Hepatic stellate cell (primary cell): ENCODE measurements around the gene KIDINS220.
"Not testable (repeated sequence)": the region's sequence is repeated elsewhere in the genome, so short reads cannot be mapped to it uniquely, and the experiment has no call there.

Experiments
- DNase-seq: peaks from one replicate; pipeline ENCODE4 v3.0.0; 2011; ENCODE audit warnings: low spot score

Gene KIDINS220

DNA sequence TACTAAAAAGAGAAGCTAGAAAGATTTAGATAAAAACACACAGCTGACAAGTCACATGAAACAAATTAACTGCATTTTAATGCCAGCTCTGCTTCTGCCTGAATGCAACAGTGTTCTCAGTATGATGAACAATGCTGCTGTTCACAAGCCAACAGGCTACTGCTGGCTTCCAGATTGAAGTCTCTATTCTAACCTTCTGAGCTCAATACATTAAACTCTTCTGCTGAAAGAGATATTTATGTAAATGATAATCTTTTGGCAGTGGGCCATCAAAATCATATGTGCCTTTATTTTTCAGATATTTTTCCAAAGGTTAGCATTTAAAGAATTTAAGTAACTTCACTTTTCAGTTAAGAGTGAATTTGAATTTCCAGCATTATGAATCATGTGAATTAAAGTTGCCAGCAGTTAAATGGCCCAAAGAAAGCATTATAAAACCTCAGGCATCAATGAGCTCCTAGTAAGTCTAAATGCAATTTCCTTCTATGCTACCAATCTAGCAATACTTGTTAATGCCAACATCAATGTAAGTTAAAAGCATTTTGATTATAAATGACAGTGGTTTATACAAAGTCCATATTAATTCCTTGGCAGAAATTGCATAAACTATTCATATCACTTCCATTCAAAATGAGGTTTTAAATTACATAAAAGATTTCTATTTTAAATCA, 83.2 kb downstream of the KIDINS220 start:
- no peak for DNase-seq

DNA sequence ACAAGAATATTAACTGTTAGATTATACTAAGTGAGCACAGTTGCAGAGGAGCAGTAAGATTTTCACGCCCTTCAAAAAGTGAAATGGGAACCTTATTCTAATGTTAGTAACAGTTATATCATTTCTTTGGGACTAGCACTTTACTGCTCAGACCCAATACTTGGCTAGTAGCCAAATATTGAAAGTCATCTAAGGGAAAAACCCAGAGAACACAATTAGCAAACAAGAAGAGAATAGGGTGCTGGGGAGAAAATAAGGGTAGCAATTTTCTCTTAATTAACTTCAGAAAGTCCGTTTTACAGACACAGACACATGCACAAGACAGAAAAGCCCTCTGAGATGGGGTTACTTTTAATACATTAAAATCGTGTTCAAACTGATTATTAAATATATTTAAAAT, 83.8 kb downstream of the KIDINS220 start:
- DNase-seq: no peak

DNA sequence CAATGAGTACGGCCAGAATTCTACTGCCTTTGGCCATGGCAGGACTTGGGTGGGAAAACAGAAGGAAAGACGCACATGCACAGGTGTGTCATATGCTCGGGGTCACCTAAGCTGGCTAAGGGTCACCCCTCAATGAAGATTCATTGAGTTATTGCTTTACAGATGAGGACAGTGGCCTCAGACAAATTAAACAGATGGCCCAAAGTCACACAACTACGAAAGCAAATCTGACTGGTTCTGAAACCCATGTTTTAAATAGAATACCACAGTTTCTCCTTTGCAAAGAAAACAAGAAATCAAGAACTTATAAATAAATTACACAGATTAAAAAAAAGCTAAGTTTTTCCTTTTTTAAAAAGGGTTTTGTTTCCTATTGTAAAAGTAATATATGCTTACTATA, 85.0 kb downstream of the KIDINS220 start:
- no peak for DNase-seq

DNA sequence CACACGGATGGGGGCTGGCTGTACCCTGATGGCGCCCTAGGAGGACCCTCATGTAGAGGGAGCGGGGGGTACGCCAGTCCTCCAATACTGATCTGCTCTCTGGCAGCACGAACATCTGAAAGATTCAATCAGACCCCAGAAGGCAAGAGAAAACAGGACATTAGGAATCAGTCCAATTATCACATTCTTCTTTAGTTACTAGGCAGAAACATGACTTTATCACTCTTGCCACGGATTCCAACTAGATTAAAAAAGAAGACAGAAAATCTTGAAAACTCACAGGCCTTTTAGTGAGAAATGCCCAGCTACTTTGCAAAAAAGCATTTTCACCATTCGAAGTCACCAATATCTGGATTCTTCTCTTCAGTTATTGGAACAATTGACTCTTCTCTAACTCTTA, 87.2 kb downstream of the KIDINS220 start:
- no peak for DNase-seq

DNA sequence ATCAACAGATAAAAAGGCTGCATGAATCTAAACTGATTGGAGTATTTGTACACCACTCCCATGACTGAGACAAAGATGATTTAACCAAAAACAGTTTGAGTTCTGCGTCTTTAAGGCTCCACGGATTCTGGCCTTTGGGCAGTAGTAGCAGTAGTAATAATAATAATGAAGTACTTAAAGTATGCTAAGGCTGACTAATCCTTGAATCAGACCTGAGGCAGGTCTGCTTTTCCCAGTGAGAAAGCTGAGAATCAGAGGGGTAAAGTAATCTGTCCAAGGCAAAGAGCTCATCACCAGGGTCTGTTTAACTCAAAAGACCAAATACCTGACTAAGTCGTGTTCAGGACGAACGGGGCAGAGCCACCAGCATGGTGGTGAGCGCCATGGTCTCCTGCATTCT, 94.2 kb downstream of the KIDINS220 start:
- no peak for DNase-seq

DNA sequence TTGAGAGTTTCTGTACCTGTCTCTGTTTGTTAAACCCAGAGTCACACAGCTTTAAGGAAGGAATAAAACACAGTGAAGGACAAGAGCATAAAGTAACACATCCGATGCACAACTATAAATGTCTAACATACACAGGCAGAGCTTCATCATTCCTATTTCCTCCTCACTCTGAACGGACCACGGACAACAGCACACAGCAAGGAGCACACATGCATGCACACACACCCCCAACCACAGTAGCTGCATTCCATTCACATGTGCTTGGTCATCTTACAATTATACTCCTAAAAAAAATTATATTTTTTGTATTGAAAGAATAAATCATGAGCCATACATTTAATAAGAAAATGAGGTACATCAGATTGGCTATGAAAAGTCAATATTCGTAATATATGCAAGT, 97.3 kb downstream of the KIDINS220 start:
- DNase-seq: no peak

DNA sequence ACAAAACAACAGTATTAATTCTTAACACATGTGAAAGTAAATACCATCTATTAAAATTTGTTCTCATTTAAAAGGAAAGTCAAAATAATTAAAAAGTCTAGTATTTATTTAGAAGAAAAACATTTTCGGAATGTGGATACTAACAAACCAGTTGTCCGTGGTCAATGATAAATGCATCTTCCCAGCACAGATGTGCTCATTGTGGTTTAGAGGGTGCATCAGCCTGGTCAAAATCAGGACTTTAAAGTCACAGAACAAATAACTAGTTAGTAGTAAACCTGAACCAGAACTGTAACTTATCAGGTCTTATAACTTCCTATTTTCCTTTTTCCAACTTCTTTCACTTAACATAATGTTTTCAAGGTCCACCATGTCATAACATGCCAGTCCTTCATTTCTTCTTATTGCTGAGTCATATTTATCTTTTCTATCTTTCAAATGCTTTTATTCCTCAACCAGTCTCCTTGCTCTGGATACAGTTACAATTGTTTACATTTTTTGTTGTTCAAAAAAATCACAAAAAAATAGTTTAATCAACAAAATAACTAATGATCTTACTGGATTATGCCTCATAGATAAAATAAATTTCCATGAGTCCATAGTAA, 99.7 kb downstream of the KIDINS220 start:
- no peak for DNase-seq

DNA sequence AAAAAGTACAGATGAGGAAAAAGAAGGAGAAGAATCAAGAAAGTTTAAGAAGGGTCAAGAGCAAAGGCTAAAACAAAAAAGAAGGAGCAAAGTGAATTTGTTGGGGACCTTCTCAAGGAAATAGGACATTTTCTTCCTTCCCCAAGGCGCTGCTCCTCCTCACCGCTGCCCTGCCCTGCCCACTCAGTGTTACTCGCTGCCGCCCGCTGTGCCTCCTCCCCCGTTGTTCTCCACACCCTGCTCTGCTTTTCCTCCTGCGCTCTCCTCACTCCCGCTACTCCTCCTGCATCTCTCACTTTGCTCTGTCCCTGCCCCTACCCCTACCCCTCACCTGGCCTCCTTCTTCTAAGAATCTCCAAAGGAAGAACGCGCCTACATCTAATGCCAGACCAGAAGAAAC, 104.8 kb downstream of the KIDINS220 start:
- DNase-seq: no peak

DNA sequence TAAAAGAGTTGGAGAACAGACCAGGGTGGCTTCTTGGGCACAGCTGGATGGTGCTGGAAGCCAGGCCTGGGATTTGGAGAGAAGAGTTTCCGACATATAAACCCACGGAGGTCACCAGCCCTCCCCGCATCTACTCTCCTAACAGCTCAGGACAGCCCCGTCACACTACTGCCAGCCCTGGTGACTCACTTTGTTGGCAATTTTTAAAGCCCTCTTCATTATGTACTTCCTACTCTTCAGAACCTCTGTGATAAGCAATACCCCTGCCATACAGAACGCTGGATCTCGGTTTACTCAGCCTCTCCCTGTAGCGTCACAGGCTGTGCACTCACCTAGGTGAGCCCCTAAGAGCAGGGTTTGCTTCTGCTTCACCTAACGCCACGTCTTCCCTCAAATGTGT, 107.5 kb downstream of the KIDINS220 start:
- DNase-seq: no peak

DNA sequence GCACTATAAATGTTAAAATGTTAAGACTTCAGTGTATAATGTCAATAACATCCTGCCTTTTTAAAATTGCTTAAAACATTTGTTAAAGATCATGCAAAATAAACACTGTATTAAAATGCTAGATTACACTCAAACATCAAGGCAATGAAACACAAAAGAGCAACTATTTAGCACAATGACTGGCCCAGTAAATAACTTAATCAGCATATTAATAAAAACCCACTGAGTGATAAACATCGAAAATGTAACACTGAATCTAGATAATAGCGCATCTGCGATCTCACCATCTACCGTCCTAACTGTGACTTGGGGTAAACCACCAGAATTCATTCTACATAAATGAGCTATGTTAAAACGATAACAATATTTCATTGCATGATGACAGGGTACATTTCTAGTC, 108.3 kb downstream of the KIDINS220 start:
- not testable (repeated sequence) for DNase-seq

DNA sequence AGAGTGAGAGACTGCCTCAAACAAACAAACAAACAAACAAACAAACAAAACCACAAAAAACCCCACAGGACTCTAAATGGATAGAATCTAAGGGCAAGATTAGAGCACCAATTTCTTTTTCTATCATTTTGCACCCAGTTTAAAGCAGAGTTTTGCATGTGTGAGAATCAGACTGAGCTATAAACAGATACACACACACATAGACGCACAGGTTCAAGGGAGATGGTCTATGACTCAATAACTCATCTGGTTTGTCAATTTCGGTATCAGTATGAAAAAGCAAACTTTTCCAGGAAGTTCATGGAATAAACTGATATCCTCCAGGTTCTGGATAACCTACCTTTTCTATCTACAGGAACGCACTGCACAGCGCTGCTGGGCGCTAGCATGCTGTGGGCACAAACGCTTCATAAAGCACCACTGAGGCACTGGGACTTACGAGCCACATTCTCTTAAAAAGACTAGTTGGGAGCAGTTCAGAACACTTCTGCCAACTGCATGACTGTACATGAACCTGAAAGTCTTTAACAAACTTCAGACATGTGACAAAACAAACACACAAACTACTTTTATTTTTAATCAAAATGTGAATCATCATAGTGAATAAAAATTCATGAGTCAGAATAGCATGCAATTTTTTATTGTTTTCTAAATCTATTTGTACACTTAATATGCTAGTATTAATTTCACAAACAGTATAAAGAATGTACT, 109.0 kb downstream of the KIDINS220 start:
- no peak for DNase-seq

DNA sequence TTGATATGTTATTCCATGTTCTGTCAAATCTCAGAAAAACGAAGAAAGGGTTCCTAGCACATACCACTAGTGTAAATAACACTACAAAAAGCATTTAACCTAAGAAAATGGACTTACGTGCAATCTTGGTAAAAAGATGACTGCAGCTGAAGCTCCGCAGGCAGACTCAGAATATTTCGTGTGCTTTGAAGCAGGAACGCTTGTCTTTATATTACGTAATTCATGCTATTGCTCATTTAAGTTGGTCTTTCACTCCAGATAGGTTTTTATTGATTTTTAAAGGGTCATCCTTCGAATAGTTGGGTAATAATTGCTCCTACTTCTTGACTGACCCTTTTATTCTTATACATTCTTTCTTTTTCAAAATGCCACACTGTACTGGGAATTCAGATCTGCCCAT, 111.6 kb downstream of the KIDINS220 start:
- no peak for DNase-seq

DNA sequence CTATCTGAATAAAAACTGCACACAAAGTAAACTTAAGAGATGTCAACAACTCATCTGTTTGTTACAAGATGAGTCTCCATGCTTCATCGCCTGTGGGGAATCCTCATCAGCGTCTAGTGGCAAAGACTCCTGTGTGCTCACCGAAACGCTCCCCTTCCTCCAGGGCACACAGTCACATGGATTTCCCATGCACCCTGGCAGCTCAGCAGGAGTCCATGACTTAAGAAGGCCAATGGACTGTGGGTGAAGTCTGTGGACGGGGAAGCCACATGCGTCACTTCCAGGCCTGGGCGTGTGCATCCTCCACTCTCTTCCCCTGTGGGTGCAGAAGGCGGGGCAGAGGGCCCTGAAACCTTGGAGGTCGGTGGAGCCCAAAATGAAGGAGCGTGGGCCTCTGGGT, 114.4 kb downstream of the KIDINS220 start:
- DNase-seq: no peak

DNA sequence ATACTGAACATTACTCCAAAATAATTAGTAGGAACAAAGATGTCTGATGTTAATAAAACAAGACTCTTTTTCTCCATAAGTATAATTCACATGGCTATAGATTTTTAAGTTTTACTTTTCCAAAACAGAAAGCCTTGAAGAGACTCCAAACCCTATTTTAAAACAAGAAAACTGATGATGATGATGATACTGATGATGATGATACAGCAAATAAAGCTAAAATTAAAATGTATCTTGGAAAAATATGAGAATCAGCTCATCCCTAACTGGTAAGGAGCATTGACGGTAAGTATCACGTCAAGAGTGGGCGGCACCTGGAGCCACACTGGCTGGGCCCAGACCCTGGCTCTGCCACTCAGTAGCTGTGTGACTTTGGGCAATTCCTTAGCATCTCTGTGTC, 116.0 kb downstream of the KIDINS220 start:
- DNase-seq: no peak

DNA sequence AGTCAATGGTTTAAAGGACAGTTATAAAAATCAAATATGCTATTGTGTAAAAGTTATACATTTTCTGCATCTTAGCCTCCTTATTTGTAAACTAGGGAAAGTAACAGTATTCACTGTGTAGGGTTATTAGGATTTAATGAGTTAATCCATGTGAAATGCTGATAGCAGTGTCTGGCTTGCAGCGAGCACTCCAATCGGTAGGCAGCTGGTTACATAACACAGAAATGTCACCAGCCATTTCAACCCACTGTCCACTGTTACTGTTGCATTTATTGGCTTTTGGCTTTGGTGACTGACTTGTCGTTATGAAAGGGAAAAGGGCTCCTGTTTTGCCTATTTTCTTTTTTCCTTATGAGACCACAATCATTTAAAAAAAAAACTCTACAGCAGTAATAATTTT, 116.7 kb downstream of the KIDINS220 start:
- DNase-seq: no peak

DNA sequence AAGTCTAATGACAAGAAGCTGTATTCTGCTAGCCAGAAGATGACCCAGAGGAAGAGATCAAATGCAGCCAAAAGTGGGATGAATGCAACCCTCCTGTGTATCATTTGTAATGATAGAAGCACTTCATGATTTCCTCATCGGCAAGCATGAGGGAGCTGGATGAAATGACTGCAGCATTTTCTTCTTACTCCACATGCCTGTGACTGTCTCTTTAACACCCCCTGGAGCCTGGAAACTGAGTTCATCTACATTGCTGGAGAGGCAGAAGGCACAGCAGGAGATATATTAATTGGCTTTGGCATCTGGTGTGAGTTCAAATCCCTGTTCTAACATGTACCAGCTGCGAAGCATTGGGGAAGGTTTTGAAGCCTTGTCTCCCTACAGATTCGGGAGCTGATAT, 117.9 kb downstream of the KIDINS220 start:
- DNase-seq: no peak

DNA sequence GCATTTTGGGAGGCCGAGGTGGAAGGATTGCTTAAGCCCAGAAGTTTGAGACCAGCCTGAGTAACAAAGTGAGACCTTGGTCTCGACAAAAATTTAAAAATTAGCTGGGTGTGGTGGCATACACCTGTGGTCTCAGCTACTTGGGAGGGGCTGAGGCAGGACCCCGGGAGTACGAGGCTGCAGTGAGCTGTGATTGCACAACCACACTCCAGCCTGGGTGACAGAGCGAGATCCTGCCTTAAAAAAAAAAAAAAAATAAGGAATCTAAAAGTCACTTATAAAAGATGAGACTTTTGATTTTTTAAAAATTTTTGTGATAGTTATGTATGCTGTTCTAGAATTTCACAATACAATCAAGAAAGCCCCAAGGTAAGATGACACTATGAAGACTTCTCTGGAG, 122.4 kb downstream of the KIDINS220 start:
- DNase-seq: no peak

DNA sequence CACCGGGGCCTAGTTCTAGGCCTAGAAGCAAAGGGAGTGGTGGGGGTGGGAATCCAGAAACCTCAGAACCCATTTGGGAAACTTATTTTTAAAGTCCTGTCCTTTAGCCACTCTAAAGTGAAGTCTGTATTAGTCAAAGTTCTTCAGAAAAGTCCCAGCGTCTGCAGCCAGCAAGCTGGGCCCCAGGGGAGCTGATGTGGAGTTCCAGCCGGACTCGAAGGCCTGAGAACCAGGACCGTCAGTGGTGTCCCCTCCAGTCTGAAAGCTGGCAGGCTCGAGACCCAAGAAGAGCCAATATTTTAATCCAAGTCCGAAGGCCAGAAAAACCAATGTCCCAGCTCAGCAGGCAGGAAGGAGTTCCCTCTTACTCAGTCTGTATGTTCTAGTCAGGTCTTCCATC, 123.1 kb downstream of the KIDINS220 start:
- DNase-seq: no peak

DNA sequence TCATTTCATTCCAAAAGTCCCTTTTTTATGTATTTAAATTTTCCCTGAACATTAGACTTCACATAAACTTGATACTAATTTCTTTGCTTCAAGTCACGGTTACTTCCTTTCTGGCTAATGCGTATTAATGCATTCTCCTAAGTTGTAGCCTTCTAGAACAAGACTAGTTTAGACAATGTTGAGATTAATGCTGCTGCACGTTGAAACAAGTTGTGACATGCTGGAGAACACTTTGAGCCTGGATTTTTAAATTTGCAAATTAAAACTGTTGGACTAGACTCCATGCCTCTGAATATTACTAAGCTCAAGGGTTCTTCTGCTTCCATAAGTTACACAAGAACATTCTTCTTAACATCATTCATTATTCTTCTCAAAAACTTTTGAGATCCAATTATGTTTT, 126.5 kb downstream of the KIDINS220 start:
- DNase-seq: no peak

DNA sequence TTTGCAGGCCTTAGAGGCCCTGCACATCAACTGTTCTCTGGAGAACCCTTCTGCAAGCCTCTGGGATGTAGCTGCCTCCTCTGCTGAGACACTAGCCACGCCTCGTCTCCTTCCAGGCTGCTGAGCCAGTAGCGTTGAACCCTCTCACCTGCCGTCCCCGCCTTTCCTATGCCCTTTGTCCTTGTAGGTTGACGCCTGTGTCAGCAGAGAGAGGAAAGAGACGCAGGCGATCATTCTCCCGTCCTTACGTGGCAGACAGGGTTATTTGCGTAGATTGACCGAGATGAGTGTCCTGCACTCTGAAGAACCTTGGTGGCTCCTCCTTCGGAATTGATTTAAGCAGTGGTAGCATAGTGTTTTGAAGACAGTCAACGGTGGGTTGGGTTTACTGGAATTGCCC, 127.8 kb downstream of the KIDINS220 start:
- no peak for DNase-seq

DNA sequence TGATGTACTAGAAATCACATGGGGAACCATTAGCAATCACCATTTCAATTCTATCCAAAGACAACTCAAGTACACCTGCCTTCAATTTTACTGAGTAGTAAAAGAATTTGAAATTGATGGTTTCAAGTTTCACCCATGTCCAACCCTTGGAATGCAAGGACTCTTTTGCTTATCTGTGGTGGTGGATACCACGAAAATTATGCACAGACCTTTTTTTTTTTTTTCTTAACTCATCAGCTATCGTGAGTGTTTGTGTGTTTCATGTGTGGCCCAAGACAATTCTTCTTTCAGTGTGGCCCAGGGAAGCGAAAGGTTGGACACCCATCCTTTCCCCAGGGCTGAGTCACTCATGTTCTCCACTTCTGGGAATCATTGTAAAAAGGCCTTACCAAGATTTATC, 132.5 kb downstream of the KIDINS220 start:
- DNase-seq: no peak

DNA sequence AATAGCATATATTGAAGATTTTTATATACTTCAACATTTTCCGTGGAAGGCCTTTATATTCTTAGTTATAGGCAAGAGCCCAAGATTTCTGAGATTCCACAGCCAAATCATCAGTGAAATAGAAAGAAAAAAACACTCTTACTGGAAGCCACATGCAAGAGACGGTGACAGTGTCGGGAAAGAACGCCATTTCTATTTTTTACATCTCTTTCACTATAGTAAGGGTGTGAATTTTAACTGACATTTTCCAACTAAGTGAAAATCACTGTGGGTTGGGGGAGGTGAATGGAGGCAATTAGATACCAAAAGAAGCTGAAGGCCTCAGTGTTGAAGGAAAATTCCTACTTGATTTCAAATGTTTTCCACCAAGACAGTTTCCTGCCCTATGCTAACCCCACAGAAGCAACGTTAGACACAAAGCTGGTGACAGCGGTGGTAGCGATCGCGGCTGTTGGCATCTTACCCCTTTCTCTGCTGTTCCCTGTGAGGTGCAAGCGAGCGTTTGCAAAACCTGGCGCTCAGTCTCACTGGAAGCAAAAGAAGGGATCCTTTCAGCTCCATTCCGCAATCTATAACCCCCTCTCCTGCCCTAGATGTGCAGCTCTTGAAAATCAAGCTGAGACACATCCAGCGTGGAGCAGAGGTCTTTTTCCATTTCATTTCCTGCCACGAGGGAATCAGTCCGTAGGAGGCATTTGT, 135.6 kb downstream of the KIDINS220 start:
- no peak for DNase-seq

DNA sequence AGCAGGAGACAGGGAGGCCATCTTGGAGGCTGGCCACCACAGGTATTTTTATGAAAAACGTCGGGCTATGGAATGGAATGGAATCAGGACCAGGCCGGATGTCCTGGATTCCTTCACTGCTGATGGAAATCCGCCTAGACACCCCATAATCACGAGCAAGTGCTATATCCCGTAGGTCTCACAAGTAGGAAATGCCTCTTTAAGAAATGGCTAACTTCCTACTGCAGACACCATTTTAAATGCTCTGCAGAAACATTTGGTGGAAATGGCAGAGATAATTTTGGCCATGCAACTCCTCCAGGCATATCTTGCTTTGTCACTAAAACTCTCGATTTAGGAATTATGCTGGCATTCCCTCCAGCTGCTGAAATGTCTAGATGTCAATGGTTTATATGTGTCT, 137.6 kb downstream of the KIDINS220 start:
- no peak for DNase-seq
